IPS DF 19.7 (cell line): Measurements from ENCODE around the gene MRAS.
A peak's percentile ranks its signal among the peaks of the same experiment; 100 is the strongest.

Source experiments
- DNase-seq: peaks from one replicate; pipeline ENCODE4 v3.0.0-alpha.2; 2013; ENCODE audit warnings: low read depth, low spot score

Gene MRAS

GRCh38 chr3:138347960-138348753 is at the start of gene MRAS:
TSS of gene MRAS (plus strand) at chr3:138348579. CDS start at chr3:138372884, 24,305 bp downstream.
- DNase-seq = no peak

GRCh38 chr3:138300647-138301046 is 47.7 kb upstream of the MRAS start:
- DNase-seq = no peak

GRCh38 chr3:138303474-138303873 is 44.9 kb upstream of the MRAS start:
- DNase-seq = no peak

- no peak for DNase-seq
Measured at GRCh38 chr3:138307899-138308298, 40.5 kb upstream of the MRAS start.

GRCh38 chr3:138308783-138309182 is 39.6 kb upstream of the MRAS start:
- DNase-seq = no peak

GRCh38 chr3:138310494-138310893 is 37.9 kb upstream of the MRAS start:
- no peak for DNase-seq

- no peak for DNase-seq
Measured at GRCh38 chr3:138314751-138315150, 33.6 kb upstream of the MRAS start.

- no peak for DNase-seq
Measured at GRCh38 chr3:138317687-138318086, 30.7 kb upstream of the MRAS start.

GRCh38 chr3:138323971-138324370 is 24.4 kb upstream of the MRAS start:
- DNase-seq = no peak

GRCh38 chr3:138325990-138326389 is 22.4 kb upstream of the MRAS start:
- no peak for DNase-seq

GRCh38 chr3:138326866-138327595 is 21.3 kb upstream of the MRAS start:
- no peak for DNase-seq

GRCh38 chr3:138327831-138328230 is 20.5 kb upstream of the MRAS start:
- DNase-seq = no peak

GRCh38 chr3:138328341-138328740 is 20.0 kb upstream of the MRAS start:
- no peak for DNase-seq

- peak; percentile 78 for DNase-seq
Measured at GRCh38 chr3:138329127-138329983, 19.0 kb upstream of the MRAS start, which contains the start of gene NME9. TSS of gene NME9 (minus strand) at chr3:138329851. CDS start at chr3:138329335, 516 bp downstream.

GRCh38 chr3:138329984-138330293 is 18.4 kb upstream of the MRAS start:
- no peak for DNase-seq

- DNase-seq = no peak
Measured at GRCh38 chr3:138331143-138331894, 17.1 kb upstream of the MRAS start.

- DNase-seq = no peak
Measured at GRCh38 chr3:138332472-138333073, 15.8 kb upstream of the MRAS start.

- no peak for DNase-seq
Measured at GRCh38 chr3:138334608-138335007, 13.8 kb upstream of the MRAS start.

- DNase-seq = no peak
Measured at GRCh38 chr3:138336454-138336999, 11.9 kb upstream of the MRAS start.

GRCh38 chr3:138338244-138338643 is 10.1 kb upstream of the MRAS start:
- DNase-seq = no peak

GRCh38 chr3:138338811-138339210 is 9.6 kb upstream of the MRAS start:
- no peak for DNase-seq
